Bladder microvascular endothelial cell (primary cell): Measurements from ENCODE around the gene COL6A6. TPM values are rescaled to one million over a fixed set of nuclear protein-coding genes. Genes with fewer than 3 reads are reported as not detected.

Source experiments
- total RNA-seq: library from RNA; depleted of rRNA; stranded (reverse); fragments of >200 nt; gene quantifications from 2 replicates; pipeline ENCODE4 v1.2.3, GENCODE V29; 2014

The COL6A6 gene
- not detected in 2 replicates for total RNA-seq

GRCh38 chr3:130516645-130517512 is at the start of gene COL6A6:
COL6A6 (plus strand) TSS chr3:130517177; CDS start chr3:130560365, 43,188 bp downstream.

Other genes with a start within 250 kb of the COL6A6 start
- gene COL6A5, start 171.5 kb upstream of the COL6A6 start, total RNA-seq, result not detected in 2 replicates
- gene PIK3R4, start 229.7 kb downstream of the COL6A6 start, total RNA-seq, result 25.3 and 49.0 TPM in 2 replicates